ENCODE data around the gene TP53BP1.

TP53BP1 gene

DNA sequence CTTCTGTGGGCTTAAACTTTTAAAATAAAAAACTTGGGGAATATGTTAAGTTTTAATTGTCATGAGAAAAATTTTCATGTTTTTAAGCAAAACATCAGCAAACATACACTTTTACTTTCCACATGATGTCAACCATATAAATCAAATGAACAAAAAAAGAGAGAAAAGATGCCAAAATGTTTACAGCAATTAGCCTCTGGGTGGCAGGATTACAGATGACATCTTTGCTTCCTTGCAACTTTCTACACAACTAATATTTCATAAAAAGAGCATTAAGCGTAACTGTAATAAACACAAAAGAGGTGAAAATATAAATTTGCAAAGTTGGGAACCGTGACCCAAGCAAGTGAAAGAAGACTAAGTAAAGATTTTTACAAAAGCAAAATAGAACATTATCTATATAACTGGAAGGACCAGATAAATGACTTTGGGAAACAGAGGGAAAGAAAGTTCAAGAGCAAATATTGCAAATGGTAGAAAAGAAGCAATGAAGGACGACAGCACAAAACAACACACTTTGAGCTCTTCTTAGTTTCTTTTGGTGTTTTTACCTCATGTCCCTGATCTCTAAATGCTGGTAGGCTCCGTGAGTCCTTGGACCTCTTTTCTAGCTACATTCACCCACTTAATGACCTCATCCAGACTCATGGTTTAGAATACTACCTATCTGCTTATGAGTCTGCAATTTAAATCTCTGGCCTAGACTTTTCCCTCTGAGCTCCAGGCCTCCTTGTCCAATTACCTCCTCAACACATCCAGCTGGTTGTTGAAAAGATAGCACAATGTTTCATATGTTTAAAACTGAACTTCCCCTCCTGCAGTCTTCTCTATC is 9.4 kb downstream of the TP53BP1 start:
- DNase-seq, result no peak

DNA sequence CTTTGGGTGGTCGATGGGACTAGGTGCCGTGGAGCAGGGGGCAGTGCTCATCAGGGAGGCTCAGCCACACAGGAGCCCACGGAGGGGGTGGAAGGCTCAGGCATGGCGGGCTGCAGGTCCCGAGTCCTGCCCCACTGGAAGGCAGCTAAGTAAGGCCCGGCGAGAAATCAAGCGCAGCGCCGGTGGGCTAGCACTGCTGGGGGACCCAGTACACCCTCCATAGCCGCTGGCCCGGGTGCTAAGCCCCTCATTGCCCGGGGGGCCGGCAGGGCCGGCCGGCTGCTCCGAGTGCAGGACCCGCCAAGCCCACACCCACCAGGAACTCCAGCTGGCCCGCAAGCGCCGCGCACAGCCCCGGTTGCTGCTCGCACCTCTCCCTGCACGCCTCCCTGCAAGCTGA is 19.1 kb downstream of the TP53BP1 start:
- DNase-seq, result no peak

DNA sequence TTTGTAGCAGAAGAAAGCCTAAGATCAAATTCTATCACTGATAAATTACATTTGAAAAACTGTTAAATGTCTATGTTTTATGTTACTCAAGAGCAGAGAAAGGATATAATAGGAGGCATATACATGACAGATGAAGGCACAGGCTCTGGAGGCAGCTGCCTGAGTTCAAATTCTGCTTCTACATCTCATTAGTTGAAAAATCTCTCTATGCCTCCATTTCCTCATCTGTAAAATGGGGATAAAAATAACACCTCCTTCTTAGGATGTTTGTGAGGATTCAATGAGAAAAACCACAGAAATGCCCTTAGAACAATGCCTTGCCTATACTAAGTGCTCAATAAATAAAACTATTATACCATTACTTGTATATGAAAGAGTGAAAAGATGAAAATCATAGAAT is 21.0 kb downstream of the TP53BP1 start:
- DNase-seq, result no peak

DNA sequence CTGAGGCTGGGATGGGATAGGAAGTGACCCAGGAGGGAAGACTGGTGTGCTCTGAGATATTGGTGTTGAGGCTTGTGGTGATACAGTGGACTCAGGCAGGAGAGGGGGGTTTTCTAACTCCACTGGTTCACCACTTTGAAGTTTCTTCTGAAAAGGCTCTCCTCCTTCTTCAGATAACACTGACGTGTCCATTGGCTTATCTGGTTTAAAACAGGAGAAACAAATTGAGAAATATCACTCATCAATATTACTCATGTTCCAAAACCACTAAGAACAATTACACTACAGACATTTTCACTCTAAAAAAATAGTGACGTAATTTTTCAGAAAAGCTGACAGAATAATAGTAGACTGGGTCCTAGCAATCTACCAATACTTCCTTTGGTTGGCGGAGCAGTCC is 23.1 kb downstream of the TP53BP1 start:
- no peak for DNase-seq

DNA sequence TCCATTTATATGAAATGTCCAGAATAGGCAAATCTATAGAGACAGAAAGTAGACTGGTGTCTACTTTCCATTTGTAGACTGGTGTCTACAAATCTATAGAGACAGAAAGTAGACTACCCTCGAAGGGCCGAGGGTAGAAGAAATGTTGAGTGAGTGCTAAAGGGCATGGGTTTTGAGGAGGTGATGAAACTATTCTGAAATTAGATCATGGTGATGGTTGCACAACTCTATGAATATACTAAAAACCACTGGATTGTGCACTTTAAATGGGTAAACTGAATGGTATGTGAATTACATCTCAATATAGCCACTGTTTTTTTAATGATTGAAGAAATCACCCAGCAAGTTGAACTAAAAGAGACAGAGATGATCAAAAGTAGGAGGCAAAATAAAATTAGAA is 27.9 kb downstream of the TP53BP1 start:
- DNase-seq, result no peak

DNA sequence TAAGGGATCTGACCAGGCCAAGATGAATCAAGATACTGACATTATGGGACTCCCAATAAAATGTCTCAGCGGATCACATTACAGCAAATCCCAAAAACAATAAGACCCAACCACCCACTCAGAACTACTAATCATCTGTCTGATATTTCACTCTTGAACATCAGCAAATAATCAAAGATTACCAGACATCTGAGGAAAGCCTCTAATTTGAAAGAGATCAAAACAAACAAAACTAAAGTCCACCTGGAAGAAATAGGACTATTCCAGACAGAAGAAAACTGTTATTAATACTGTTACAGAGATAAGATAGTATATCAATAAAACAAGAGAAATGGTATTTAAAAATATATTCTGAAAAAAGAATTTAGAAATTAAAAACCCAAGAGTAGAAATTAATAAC is 29.0 kb downstream of the TP53BP1 start:
- no peak for DNase-seq

DNA sequence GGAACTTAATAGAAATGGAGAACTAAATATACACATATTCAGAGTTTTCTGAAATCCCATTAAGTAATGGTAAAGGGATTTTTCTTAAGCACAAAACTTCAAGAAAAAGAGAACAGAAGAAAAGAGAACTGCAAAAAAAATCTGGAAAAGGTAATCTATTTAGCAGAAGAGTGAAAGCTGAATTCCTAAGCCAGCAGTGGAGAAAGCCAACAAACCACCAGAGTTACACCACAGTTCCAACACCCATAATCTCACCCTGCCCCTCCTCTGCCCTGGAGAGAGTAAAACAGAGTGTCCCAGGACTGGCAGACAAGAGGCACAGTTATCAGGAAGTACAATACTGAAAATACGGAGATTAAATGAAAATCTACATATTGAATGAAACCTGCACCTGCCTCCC is 29.4 kb downstream of the TP53BP1 start:
- no peak for DNase-seq

DNA sequence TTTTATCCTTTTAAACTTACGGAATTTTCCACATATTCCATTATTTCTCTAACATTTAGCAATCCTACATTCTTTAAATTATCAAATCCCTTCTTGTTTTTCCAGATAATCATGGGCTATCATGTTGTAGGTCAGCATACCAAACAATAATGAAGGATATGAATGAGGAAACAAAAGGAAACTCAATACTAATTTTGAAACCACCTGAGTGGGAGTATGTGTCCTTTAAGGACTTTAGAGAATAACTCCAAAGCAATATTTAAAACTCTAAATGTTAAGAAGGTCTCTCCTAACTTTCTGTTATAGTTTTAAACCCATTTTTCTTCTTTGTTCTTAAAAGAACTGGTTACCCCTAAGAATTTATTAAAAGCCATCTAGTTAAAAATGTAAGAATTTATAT is 43.0 kb downstream of the TP53BP1 start:
- no peak for DNase-seq

DNA sequence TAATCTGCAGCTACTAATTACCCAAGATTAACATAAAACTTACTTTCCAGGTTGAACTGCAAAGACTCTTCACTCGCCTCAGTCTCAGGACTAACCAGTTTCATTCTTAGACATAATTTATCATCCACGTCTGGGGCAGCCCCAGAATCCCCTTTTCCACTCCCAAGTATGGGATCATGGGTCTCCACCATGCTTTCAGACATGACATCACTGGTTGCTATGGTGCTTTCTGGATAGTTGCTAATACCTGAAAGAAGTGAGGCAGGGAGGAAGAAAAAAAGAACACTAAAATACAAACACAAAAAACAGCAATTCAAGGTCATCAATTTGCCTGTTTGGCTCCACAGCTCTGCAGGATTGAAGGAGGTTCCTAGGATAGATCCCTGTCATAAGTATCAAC is 46.6 kb downstream of the TP53BP1 start:
- no peak for DNase-seq

DNA sequence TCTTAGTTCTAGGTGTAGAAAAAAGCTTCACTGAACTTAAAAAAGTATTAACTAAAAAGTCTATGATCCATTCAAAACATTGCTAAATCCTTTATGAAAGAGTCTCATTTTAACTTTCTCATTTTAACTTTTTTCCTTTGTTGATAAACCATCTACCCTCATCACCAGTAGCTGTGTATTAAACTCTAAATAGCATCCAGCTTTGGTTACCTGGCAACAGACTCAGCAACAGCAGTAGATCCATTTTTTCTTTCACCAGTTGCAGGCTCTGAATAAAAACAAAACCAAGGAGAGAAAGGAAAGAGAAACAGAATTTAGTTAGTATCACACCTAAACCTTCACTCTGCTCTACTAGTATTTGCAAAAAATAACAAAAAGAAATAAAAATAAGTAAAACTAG is 51.6 kb downstream of the TP53BP1 start:
- no peak for DNase-seq

DNA sequence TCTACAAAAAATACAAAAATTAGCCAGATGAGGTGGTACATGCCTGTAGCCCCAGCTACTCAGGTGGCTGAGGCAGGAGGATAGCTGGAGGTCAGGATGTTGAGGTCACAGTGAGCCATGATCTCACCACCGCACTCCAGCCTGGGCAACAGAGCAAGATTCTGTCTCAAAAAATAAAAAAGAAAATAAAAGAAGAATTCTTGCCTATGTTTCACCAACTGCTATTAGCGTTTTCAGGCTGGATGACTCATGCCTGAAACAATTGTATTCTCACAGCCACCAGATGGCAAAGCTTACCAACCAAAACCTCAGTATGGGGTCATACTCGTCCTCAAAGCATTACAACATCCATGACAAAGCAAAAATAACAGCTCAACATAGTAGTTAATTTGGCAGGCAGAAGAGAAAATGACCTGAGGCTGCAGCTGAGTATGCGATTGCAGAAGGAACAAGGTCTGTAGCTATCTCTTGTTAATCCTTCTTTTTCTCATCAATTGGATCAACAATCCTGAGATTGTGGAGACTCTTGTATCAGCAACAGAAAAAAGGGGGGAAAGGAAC is 52.2 kb downstream of the TP53BP1 start:
- no peak for DNase-seq

DNA sequence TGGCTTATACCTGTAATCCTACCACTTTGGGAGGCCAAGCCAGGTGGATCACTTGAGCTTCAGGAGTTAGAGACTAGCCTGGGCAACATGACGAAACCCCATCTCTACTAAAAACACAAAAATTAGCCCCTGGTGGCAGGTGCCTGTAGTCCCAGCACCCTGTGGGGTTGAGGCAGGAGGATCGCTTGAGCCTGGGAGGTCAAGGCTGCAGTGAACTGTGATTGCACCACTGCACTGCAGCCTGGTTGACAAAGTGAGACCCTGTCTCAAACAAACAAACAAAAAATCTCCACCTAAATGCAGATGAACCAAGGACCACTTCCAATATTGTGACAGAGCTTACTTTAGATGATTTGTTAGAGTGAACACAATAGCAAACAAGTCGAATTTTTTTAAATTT is 53.7 kb downstream of the TP53BP1 start:
- DNase-seq, result no peak

DNA sequence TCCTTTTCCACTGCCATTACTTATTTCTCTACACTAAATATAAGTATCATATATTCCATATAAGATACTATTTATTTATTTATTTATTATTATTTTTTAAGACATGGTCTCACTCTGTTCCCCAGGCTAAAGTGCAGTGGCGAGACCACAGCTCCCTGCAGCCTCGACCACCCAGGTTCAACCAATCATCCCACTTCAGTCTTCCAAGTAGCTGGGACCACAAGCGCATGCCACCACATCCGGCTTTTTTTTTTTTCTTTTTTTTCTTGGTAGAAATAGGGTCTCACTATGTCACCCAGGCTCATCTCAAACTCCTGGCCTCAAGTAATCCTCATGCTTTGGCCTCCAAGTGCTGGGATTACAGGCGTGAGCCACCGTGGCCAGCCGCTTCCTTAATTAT is 56.6 kb downstream of the TP53BP1 start:
- DNase-seq, result no peak

DNA sequence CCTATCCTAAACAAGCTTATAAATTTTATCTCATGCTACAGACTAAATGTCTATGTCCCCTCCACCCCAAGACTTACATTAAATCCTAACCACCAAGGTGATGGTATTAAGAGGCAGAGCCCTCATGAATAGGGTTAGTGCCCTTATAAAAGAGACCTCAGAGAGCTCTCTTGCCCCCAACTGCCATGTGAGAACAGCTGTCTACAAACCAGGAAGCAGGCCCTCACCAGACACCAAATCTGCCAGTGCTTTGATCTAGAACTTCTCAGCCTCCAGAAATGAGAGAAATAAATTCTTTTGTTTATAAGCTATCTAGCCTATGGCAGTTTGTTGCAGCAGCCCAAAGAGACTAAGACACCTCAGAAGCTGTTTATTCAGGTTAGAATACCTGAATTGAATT is 58.5 kb downstream of the TP53BP1 start:
- DNase-seq, result no peak

DNA sequence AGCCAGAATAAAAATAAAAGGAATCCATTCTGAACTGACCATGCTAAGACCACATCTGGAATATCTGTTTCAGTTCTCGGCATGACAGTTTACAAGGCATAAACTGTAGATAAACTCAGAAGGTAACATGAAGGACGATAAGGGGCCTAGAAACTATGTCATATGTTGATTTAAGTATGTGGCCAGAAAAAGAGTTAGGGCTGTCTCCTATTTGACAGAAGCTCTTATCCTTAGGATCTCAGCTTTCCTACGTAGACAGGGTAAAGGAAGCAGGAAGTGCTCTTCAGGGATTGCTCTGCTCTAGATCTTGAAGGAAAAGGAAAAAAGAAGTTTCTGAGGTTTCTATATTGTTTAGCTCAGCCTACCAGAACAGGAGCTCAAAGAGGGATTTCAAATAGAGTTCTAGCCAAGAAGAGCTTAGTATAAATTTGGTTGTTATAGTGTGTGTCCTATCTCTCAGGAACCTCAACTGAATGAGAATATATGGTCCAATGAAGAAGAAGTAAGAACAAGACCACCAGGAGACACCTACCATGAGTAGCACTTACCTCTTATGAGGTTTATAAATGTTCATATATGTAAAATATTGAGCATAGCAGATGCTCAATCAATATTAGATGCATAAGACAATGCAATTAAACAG is 59.2 kb downstream of the TP53BP1 start:
- DNase-seq, result no peak

DNA sequence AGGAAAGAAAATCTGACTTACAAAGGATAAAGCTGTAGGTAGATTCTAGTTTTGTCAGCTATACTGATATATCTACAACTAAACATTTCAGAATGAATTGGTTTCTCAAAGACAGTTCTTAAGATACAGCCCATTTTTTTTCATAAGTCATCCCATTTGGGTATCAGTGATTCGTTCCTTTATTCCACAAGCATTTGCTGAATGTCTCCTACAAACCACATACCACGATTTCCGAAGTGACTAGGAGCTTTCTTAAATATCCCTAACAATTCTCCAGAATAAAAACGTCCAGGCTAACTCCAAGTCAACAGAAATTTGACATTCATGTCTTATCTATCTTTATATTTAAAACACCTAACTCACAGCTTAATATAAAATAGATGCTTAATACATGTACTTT is 59.8 kb downstream of the TP53BP1 start:
- DNase-seq, result no peak

DNA sequence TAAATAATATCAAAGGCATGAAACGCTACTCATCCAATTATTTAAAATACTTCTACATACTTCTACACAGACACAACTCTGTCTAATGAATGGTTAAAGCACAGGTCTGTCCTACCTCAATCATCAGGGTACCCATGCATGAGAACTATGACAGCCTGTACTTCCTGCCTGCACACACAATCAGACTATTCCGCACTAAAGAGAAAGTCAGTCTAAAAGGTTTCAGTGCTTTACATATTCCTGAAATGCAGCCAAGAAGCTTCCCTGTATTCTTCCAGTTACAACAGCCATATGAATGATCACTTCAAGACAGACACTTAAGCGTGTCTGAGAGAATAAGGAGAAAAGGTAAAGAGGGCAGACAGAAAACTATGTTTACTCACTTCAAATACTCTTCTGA is 63.3 kb downstream of the TP53BP1 start:
- DNase-seq, result no peak

DNA sequence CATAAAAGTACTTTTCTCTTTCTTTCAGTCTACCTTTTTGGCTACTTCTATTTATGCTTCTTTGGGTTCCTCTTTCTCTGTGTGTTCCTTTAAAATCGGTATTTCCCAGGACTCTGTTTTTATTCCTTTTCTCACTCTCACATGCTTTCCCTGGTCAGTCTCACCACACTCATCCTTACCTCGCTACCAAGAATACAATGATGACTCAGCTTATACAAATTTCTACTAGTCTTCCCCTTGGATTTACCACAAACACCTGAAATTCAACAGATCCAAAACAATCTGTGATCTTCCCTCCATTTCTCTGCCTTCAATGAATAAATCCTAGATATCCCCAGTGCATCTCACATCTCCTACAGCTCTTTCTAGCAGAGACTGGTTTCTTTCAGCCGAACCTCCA is 69.2 kb downstream of the TP53BP1 start:
- no peak for DNase-seq

DNA sequence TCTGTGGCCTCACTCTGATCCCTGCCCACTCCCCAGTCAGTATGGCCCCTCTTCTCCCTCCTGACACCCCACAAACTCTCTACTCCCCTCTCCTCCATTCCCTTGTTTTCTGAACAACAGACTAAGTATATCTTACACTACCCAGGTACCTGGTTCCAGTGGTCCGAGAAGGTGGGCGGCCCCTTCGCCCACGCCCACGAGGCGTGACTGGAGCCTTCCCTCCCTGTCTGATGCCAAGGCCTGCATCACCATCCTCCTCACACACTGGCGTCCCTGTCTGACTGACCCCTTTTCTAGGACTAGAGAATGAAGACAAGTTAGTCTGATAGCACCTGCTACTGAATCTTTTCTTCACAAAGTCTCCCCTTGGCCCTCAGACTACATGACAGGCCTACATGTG is 72.1 kb downstream of the TP53BP1 start:
- DNase-seq, result no peak

DNA sequence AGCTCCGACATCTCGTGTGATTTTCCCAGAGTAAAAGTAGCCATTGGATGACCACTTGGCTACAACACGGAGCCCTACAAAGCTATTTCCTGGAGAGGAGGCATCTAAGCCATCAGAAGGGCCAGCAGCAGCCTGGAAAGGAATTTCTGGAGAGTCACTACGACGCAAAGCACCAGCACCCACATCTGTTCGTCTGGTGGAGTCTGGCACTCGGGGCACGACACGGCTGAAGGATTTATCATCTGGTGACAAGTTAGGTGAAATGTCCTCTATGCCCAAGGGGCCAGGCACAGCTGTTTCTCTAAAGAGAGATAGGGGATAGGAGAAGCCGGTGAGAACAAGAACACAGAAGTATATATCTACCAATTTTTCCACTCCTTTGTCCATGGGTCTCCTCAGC is 72.5 kb downstream of the TP53BP1 start:
- no peak for DNase-seq

DNA sequence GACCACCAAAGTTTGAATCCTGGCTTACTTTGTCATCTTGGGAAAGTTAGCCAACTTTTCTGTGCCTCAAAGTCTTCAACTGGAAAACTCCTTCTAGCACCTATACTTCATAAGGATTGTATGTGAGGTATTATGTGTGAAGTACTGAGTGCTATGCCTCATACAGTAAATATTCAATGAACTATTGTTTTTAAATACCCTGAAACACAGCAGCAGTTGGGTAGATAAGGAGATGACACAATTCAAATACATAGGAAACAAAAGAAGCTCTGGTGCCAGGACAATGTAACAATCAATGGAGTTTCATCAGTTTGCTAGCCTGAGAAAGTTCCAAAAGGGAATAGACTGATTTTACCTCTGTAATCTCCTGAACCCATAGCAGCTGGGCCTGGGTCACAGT is 78.8 kb downstream of the TP53BP1 start:
- no peak for DNase-seq

DNA sequence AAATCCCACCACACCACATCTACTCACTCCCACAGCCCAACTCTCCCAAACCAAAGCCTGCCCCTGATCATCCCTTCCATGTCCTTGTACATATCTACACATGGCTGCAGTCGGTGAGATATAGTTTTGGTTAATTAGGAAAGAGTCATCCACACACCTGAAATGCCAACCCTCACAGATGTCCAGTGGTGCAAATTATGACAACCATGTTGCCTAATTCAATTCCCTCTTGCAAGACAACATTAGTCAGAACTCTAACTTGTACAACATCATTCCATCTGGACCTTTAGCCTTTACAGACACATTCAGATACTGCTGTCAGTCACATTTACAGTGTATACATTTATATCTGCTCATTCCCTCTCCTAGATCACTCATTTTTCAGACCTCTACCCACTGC is 80.9 kb downstream of the TP53BP1 start:
- DNase-seq, result no peak

DNA sequence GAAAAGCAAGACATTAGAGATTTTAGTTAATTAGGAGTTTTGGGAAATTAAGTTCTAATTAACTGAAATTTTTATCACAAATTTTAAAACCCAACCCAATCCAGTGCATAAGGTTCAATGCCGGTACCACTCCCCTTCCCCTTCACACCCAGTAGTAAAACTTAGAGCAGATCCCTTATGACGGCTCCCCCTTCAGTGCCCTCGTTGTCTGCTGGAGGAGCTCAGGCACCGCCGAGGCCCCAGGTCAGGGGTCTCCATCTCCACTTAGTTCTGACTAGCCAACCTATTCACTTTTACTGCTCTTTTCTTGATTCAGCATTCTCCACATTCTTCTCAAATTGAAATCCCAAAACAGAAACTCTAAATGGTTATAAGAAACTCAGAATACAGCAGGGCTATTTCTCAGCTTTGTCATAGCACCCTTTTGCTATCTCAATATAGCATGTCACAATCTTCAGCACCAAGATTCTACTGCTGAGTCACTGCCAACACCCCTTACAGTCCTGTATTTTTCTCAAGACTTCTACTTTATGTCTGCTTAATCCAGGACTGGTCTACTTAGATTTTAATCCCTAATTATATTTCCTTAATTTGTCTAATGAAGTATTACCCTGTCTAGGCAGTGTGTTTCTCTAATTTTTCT is 82.3 kb downstream of the TP53BP1 start:
- DNase-seq, result no peak

DNA sequence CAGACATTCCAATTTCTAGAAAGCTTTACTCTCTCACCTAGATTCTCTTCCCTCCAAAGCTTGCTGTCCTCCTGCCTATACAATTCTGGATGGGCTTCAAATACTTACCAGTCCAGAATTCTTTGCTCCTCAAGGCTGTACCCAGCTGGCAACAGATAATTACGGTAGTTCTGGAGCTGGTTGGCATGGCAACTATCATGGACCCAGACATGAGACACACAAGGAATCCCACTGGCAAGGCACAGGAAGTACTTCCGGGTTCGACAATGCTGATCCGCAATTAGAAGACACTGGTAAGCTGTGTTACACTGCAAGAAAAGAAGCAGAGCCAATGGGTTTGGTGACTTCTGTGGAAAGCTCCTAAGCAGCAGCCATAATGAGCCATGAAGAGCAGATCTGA is 84.2 kb downstream of the TP53BP1 start:
- no peak for DNase-seq
